NCI-H1436 (cell line): Measurements from ENCODE around the gene BPIFA3.
"Not testable (repeated sequence)": the region's sequence is repeated elsewhere in the genome, so short reads cannot be mapped to it uniquely, and the experiment has no call there.

Experiments
- DNase-seq: peaks from one replicate; lab custom pipeline; 2025; lab: John Stamatoyannopoulos, UW

The BPIFA3 gene

GRCh38 chr20:33217052-33217451, at the start of gene BPIFA3:
BPIFA3 (plus strand) TSS chr20:33217352; CDS start chr20:33217537, 185 bp downstream.
- DNase-seq, result no peak

- no peak for DNase-seq
These were observed 49.3 kb upstream of the BPIFA3 start, which contains the start of gene BPIFA2 for GRCh38 chr20:33167859-33168258. BPIFA2 (plus strand) TSS chr20:33168159; CDS start chr20:33169146, 987 bp downstream.

- no peak for DNase-seq
These were observed 47.9 kb upstream of the BPIFA3 start for GRCh38 chr20:33169176-33169794.

- DNase-seq, result no peak
These were observed 44.4 kb upstream of the BPIFA3 start for GRCh38 chr20:33172781-33173180.

- DNase-seq, result no peak
These were observed 42.0 kb upstream of the BPIFA3 start for GRCh38 chr20:33175123-33175522.

GRCh38 chr20:33176101-33176500, 41.1 kb upstream of the BPIFA3 start:
- DNase-seq, result no peak

GRCh38 chr20:33177866-33178265, 39.3 kb upstream of the BPIFA3 start:
- no peak for DNase-seq

GRCh38 chr20:33178726-33179125, 38.4 kb upstream of the BPIFA3 start:
- no peak for DNase-seq

GRCh38 chr20:33180169-33180568, 37.0 kb upstream of the BPIFA3 start:
- DNase-seq, result no peak

GRCh38 chr20:33181482-33182093, 35.6 kb upstream of the BPIFA3 start:
- DNase-seq, result no peak

- no peak for DNase-seq
These were observed 33.8 kb upstream of the BPIFA3 start for GRCh38 chr20:33183312-33183711.

GRCh38 chr20:33185031-33185590, 32.0 kb upstream of the BPIFA3 start:
- not testable (repeated sequence) for DNase-seq

- DNase-seq, result no peak
These were observed 29.7 kb upstream of the BPIFA3 start for GRCh38 chr20:33187491-33187890.

- no peak for DNase-seq
These were observed 28.7 kb upstream of the BPIFA3 start for GRCh38 chr20:33188421-33188820.

GRCh38 chr20:33191484-33191883, 25.7 kb upstream of the BPIFA3 start:
- no peak for DNase-seq

- no peak for DNase-seq
These were observed 25.2 kb upstream of the BPIFA3 start for GRCh38 chr20:33191955-33192354.

GRCh38 chr20:33192912-33193501, 24.1 kb upstream of the BPIFA3 start:
- no peak for DNase-seq

GRCh38 chr20:33199026-33199425, 18.1 kb upstream of the BPIFA3 start:
- no peak for DNase-seq

GRCh38 chr20:33202451-33202850, 14.7 kb upstream of the BPIFA3 start:
- DNase-seq, result no peak

GRCh38 chr20:33203444-33203843, 13.7 kb upstream of the BPIFA3 start:
- DNase-seq, result no peak

- no peak for DNase-seq
These were observed 7.4 kb upstream of the BPIFA3 start for GRCh38 chr20:33209789-33210188.

- no peak for DNase-seq
These were observed 6.8 kb upstream of the BPIFA3 start for GRCh38 chr20:33210371-33210770.

- peak; percentile 19 for DNase-seq
These were observed 5.2 kb upstream of the BPIFA3 start for GRCh38 chr20:33211817-33212424.
